Fibroblast of lung (primary cell): ENCODE measurements around the gene DLK2. TPM values are rescaled to one million over a fixed set of nuclear protein-coding genes. Genes with fewer than 3 reads are reported as not detected.

Experiments used
- DNase-seq, 2 donors: peaks; one replicate each; pipeline versions ENCODE4 v3.0.0 to v3.0.0-alpha.2; 2010; ENCODE audit warnings: low read depth in 2 of 2
- H2AFZ ChIP-seq: 2 replicates; pipeline ENCODE4 v1.5.1; 2012; ENCODE audit warnings: low read length, control low read depth, inconsistent platforms
- H3K27ac ChIP-seq: 2 replicates; pipeline ENCODE4 v1.5.1; 2011; ENCODE audit warnings: low read length, control low read depth; ENCODE audit not compliant: insufficient read depth
- H3K27me3 ChIP-seq: 2 replicates; pipeline ENCODE4 v1.5.1; 2011; ENCODE audit warnings: mild to moderate bottlenecking, low read length; ENCODE audit not compliant: control insufficient read depth, insufficient read depth
- H3K36me3 ChIP-seq: 2 replicates; pipeline ENCODE4 v1.5.1; 2011; ENCODE audit warnings: low read length; ENCODE audit not compliant: control insufficient read depth, insufficient read depth
- H3K4me1 ChIP-seq: 2 replicates; pipeline ENCODE4 v1.5.1; 2011; ENCODE audit warnings: low read length; ENCODE audit not compliant: control insufficient read depth, insufficient read depth; ENCODE audit errors: extremely low read depth
- H3K4me2 ChIP-seq: 2 replicates; pipeline ENCODE4 v1.5.1; 2011; ENCODE audit warnings: low read length, control low read depth; ENCODE audit not compliant: insufficient read depth; ENCODE audit errors: extremely low read depth
- H3K4me3 ChIP-seq, 4 experiments: fragments of 200-600 bp in 1 of 4; sonication (generic) in 1 of 4; replicated peaks in 1 of 4; 2 replicates each; pipeline ENCODE4 v1.5.1; 2011 to 2016; ENCODE audit warnings: low read length in 4 of 4, low read depth in 3 of 4, mild to moderate bottlenecking in 3 of 4, control low read depth in 2 of 4, inconsistent platforms in 1 of 4, mixed read lengths in 1 of 4; ENCODE audit not compliant: insufficient read depth in 1 of 4; ENCODE audit errors: control extremely low read depth in 1 of 4
- H3K79me2 ChIP-seq: 2 replicates; pipeline ENCODE4 v1.5.1; 2012; ENCODE audit warnings: mild to moderate bottlenecking, low read length, inconsistent platforms; ENCODE audit not compliant: control insufficient read depth, insufficient read depth
- H3K9ac ChIP-seq: 2 replicates; pipeline ENCODE4 v1.5.1; 2011; ENCODE audit warnings: mild to moderate bottlenecking, low read length, control low read depth; ENCODE audit not compliant: insufficient read depth
- H3K9me3 ChIP-seq: 2 replicates; pipeline ENCODE4 v1.5.1; 2012; ENCODE audit warnings: low read depth, low read length; ENCODE audit not compliant: control insufficient read depth, insufficient read depth
- H4K20me1 ChIP-seq: 2 replicates; pipeline ENCODE4 v1.5.1; 2011; ENCODE audit warnings: low read length; ENCODE audit not compliant: control insufficient read depth, insufficient read depth; ENCODE audit errors: extremely low read depth
- CTCF ChIP-seq, 2 donors: IDR thresholded peaks in 1 of 2; conservative IDR thresholded peaks in 1 of 2; 1 replicate in 1 of 2; 2 replicates in 1 of 2; pipeline ENCODE4 v1.5.1; 2011 to 2012; ENCODE audit warnings: low read length in 2 of 2, control low read depth in 1 of 2, inconsistent platforms in 1 of 2, low read depth in 1 of 2, mild to moderate bottlenecking in 1 of 2
- EZH2 ChIP-seq: IDR thresholded peaks from 2 replicates; pipeline ENCODE4 v1.5.1; 2012; ENCODE audit warnings: low read length, control low read depth, mild to moderate bottlenecking; ENCODE audit errors: missing control alignments
- polyA plus RNA-seq, 2 donors: library from polyadenylated mRNA; depleted of rRNA in 1 of 2; stranded (reverse) in 1 of 2; unstranded in 1 of 2; fragments of >200 nt; gene quantifications; 2 replicates each; pipeline ENCODE4 v1.2.1, GENCODE V29; 2011 to 2012; ENCODE audit warnings: missing spikeins in 1 of 2
- total RNA-seq: library from RNA; depleted of rRNA; stranded (reverse); fragments of >200 nt; gene quantifications from 2 replicates; pipeline ENCODE4 v1.2.1, GENCODE V29; 2014

DLK2 gene
- total and polyA plus RNA-seq, 2 donors (not counting 1 experiment from before 2014, with no cell fraction given) = 0.17 to 0.23 TPM

GRCh38 chr6:43408259-43408658 lies 47.1 kb downstream of the DLK2 start:
- Histone ChIP-seq H3K4me1 (no peaks in the 10 kb centered on the region), H3K9me3 (no peaks in the 10 kb centered on the region), H3K79me2 (no peaks in the 10 kb centered on the region), H3K27ac (no peak overlapping the region), H3K4me2 (no peak overlapping the region), H3K36me3 (no peaks in the 10 kb centered on the region), H3K27me3 (peaks cover 7% of the 10 kb centered on the region), H3K9ac (no peak overlapping the region), H2AFZ (no peak overlapping the region), H4K20me1 (no peaks in the 10 kb centered on the region), H3K4me3 (no peak overlapping the region)
- TF ChIP-seq EZH2 (no peak), CTCF (conservative IDR thresholded peaks at IDR 0.05 in 1 of 2, IDR thresholded peaks at IDR 0.05 in 1 of 2; ENCODE audit: low read depth in 1 of 2, low read length in 2 of 2) (no peak)
- DNase-seq = no peak

GRCh38 chr6:43407296-43407695 lies 48.1 kb downstream of the DLK2 start:
- no peaks in the 10 kb centered on the region for H3K79me2 ChIP-seq
- no peak overlapping the region for H3K4me3 ChIP-seq
- H3K36me3 ChIP-seq = no peaks in the 10 kb centered on the region
- H3K9me3 ChIP-seq = no peaks in the 10 kb centered on the region
- no peak overlapping the region for H3K9ac ChIP-seq
- no peak overlapping the region for H3K27ac ChIP-seq
- H3K4me2 ChIP-seq = no peak overlapping the region
- DNase-seq = no peak
- TF ChIP-seq EZH2 (no peak), CTCF (conservative IDR thresholded peaks at IDR 0.05 in 1 of 2, IDR thresholded peaks at IDR 0.05 in 1 of 2; ENCODE audit: low read depth in 1 of 2, low read length in 2 of 2) (no peak)
- no peak overlapping the region for H2AFZ ChIP-seq
- no peaks in the 10 kb centered on the region for H3K4me1 ChIP-seq
- no peaks in the 10 kb centered on the region for H4K20me1 ChIP-seq
- peaks cover 2% of the 10 kb centered on the region for H3K27me3 ChIP-seq

- H3K27me3 ChIP-seq = peaks cover 2% of the 10 kb centered on the region
- H3K79me2 ChIP-seq = no peaks in the 10 kb centered on the region
- no peaks in the 10 kb centered on the region for H3K36me3 ChIP-seq
- H4K20me1 ChIP-seq = no peaks in the 10 kb centered on the region
- TF ChIP-seq CTCF (conservative IDR thresholded peaks at IDR 0.05 in 1 of 2, IDR thresholded peaks at IDR 0.05 in 1 of 2; ENCODE audit: low read depth in 1 of 2, low read length in 2 of 2) (no peak), EZH2 (no peak)
- no peaks in the 10 kb centered on the region for H3K9me3 ChIP-seq
- H2AFZ ChIP-seq = no peak overlapping the region
- no peaks in the 10 kb centered on the region for H3K4me1 ChIP-seq
- no peak overlapping the region for H3K4me3 ChIP-seq
- no peak overlapping the region for H3K4me2 ChIP-seq
- H3K27ac ChIP-seq = no peak overlapping the region
- DNase-seq = peak in 1 of 2 donors; percentile 57
- H3K9ac ChIP-seq = no peak overlapping the region
Measured at GRCh38 chr6:43405354-43405753, 50.0 kb downstream of the DLK2 start.
